HEK293T (cell line): Measurements from ENCODE around the gene CAMKMT.

Experiments
- BHLHE40 ChIP-seq: fragments of 450-650 bp; IDR thresholded peaks from 2 replicates; pipeline ENCODE4 v1.6.1; 2016; ENCODE audit warnings: mild to moderate bottlenecking, moderate library complexity, borderline replicate concordance
- ELF4 ChIP-seq: fragments of 450-650 bp; IDR thresholded peaks from 2 replicates; pipeline ENCODE4 v1.6.1; 2017; ENCODE audit warnings: antibody characterized with exemption
- FOXM1 ChIP-seq: fragments of 450-650 bp; IDR thresholded peaks from 2 replicates; pipeline ENCODE4 v1.6.1; 2017; ENCODE audit warnings: mild to moderate bottlenecking, borderline replicate concordance
- HDGF ChIP-seq: fragments of 450-650 bp; IDR thresholded peaks from 2 replicates; pipeline ENCODE4 v1.6.1; 2017; ENCODE audit warnings: antibody characterized with exemption, borderline replicate concordance
- NFRKB ChIP-seq: fragments of 450-650 bp; IDR thresholded peaks from 2 replicates; pipeline ENCODE4 v1.6.1; 2016; ENCODE audit warnings: mild to moderate bottlenecking, moderate library complexity
- SP1 ChIP-seq: fragments of 450-650 bp; IDR thresholded peaks from 2 replicates; pipeline ENCODE4 v1.6.1; 2017
- ZNF384 ChIP-seq: fragments of 450-650 bp; IDR thresholded peaks from 2 replicates; pipeline ENCODE4 v1.6.1; 2016
- TF ChIP-seq, protein P1 (sequence below): fragments of 450-650 bp; IDR thresholded peaks from 2 replicates; pipeline ENCODE4 v1.6.1; 2016

GRCh38 chr2:44705876-44706480, 344.2 kb downstream of the CAMKMT start:
- TF ChIP-seq ZNF384 = no peak
- no peak for TF ChIP-seq FOXM1
- no peak for TF ChIP-seq SP1
- no peak for TF ChIP-seq NFRKB
- no peak for TF ChIP-seq BHLHE40
- TF ChIP-seq ELF4 = no peak
- TF ChIP-seq, protein P1, sequence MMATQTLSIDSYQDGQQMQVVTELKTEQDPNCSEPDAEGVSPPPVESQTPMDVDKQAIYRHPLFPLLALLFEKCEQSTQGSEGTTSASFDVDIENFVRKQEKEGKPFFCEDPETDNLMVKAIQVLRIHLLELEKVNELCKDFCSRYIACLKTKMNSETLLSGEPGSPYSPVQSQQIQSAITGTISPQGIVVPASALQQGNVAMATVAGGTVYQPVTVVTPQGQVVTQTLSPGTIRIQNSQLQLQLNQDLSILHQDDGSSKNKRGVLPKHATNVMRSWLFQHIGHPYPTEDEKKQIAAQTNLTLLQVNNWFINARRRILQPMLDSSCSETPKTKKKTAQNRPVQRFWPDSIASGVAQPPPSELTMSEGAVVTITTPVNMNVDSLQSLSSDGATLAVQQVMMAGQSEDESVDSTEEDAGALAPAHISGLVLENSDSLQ = no peak
- no peak for TF ChIP-seq HDGF
